Glutamatergic neuron (in vitro differentiated cells): ENCODE data around the gene CTSC. TPM values are rescaled to one million over a fixed set of nuclear protein-coding genes. Genes with fewer than 3 reads are reported as not detected.

ENCODE experiments used
- DNase-seq: peaks from one replicate; pipeline ENCODE4 v3.0.0; 2022
- H3K27ac Mint-ChIP-seq: one replicate; pipeline ENCODE4 v1.8.0; 2020; ENCODE audit warnings: mild to moderate bottlenecking, mixed read lengths, inconsistent platforms; ENCODE audit not compliant: unreplicated experiment
- H3K27me3 Mint-ChIP-seq: one replicate; pipeline ENCODE4 v1.8.0; 2020; ENCODE audit warnings: mild to moderate bottlenecking, moderate library complexity, mixed read lengths, inconsistent platforms; ENCODE audit not compliant: unreplicated experiment
- H3K36me3 Mint-ChIP-seq: one replicate; pipeline ENCODE4 v1.8.0; 2020; ENCODE audit warnings: mild to moderate bottlenecking, mixed read lengths, inconsistent platforms; ENCODE audit not compliant: unreplicated experiment
- H3K4me1 Mint-ChIP-seq: one replicate; pipeline ENCODE4 v1.8.0; 2020; ENCODE audit warnings: mild to moderate bottlenecking, low read depth, mixed read lengths, inconsistent platforms; ENCODE audit not compliant: unreplicated experiment
- H3K4me3 Mint-ChIP-seq: one replicate; pipeline ENCODE4 v1.8.0; 2020; ENCODE audit warnings: mild to moderate bottlenecking, mixed read lengths, inconsistent platforms; ENCODE audit not compliant: unreplicated experiment
- H3K9me3 Mint-ChIP-seq: one replicate; pipeline ENCODE4 v1.8.0; 2020; ENCODE audit warnings: mild to moderate bottlenecking, moderate library complexity, mixed read lengths, inconsistent platforms; ENCODE audit not compliant: unreplicated experiment
- CTCF ChIP-seq: fragments of 200-600 bp; sonication (generic); IDR thresholded peaks from one replicate; pipeline ENCODE4 v1.5.0; 2021; ENCODE audit not compliant: partially characterized antibody, unreplicated experiment
- total RNA-seq: library from RNA; stranded (reverse); fragmentation: NEBNext Ultra II Directional; extraction: Animal tissue kit (Norgen Biotek cat#: 25700); gene quantifications from one replicate; pipeline ENCODE4 v1.2.1, GENCODE V29; 2021; ENCODE audit not compliant: unreplicated experiment

The CTSC gene
- total RNA-seq, 1 donor from 2014 or later = 27.4 TPM

GRCh38 chr11:88345408-88345807 lies 7.9 kb upstream of the CTSC start:
- DNase-seq = no peak
- no peak overlapping the region for H3K27ac Mint-ChIP-seq
- H3K27me3 Mint-ChIP-seq = no peaks in the 10 kb centered on the region
- no peaks in the 10 kb centered on the region for H3K36me3 Mint-ChIP-seq
- TF ChIP-seq CTCF = no peak
- H3K9me3 Mint-ChIP-seq = no peaks in the 10 kb centered on the region
- H3K4me1 Mint-ChIP-seq = no peaks in the 10 kb centered on the region
- H3K4me3 Mint-ChIP-seq = no peak overlapping the region

GRCh38 chr11:88344869-88345268 lies 7.3 kb upstream of the CTSC start:
- TF ChIP-seq CTCF = no peak
- no peaks in the 10 kb centered on the region for H3K27me3 Mint-ChIP-seq
- no peak overlapping the region for H3K4me3 Mint-ChIP-seq
- H3K36me3 Mint-ChIP-seq = no peaks in the 10 kb centered on the region
- no peaks in the 10 kb centered on the region for H3K4me1 Mint-ChIP-seq
- no peaks in the 10 kb centered on the region for H3K9me3 Mint-ChIP-seq
- no peak overlapping the region for H3K27ac Mint-ChIP-seq
- no peak for DNase-seq

- TF ChIP-seq CTCF = no peak
- no peaks in the 10 kb centered on the region for H3K4me1 Mint-ChIP-seq
Observed at GRCh38 chr11:88341522-88342251, 4.2 kb upstream of the CTSC start.

GRCh38 chr11:88340366-88340935 lies 2.9 kb upstream of the CTSC start:
- H3K27me3 Mint-ChIP-seq = peaks cover 2% of the 10 kb centered on the region
- no peak for TF ChIP-seq CTCF
- DNase-seq = no peak
- H3K9me3 Mint-ChIP-seq = peaks cover 9% of the 10 kb centered on the region
- H3K36me3 Mint-ChIP-seq = no peaks in the 10 kb centered on the region
- peaks cover 2% of the 10 kb centered on the region for H3K4me1 Mint-ChIP-seq
- no peak overlapping the region for H3K4me3 Mint-ChIP-seq
- H3K27ac Mint-ChIP-seq = no peak overlapping the region

More at GRCh38 chr11:88341522-88342251, 4.2 kb upstream of the CTSC start:
- H3K9me3 Mint-ChIP-seq = peaks cover 9% of the 10 kb centered on the region
- DNase-seq = no peak
- no peak overlapping the region for H3K27ac Mint-ChIP-seq
- no peaks in the 10 kb centered on the region for H3K36me3 Mint-ChIP-seq
- H3K27me3 Mint-ChIP-seq = no peaks in the 10 kb centered on the region
- H3K4me3 Mint-ChIP-seq = no peak overlapping the region

GRCh38 chr11:88337987-88338668 lies 592 bp upstream of the CTSC start:
- Mint-ChIP-seq H3K4me3 (peak overlapping the region; percentile 99), H3K36me3 (no peaks in the 10 kb centered on the region), H3K27me3 (peaks cover 4% of the 10 kb centered on the region), H3K9me3 (peaks cover 9% of the 10 kb centered on the region), H3K4me1 (peaks cover 4% of the 10 kb centered on the region), H3K27ac (peak overlapping the region; percentile 21)
- TF ChIP-seq CTCF = no peak
- DNase-seq = no peak
